Breast epithelium (tissue), 4 donors: ENCODE data around the gene UMPS. TPM values are rescaled to one million over a fixed set of nuclear protein-coding genes. Genes with fewer than 3 reads are reported as not detected.
"Not testable (repeated sequence)": the region's sequence is repeated elsewhere in the genome, so short reads cannot be mapped to it uniquely, and the experiment has no call there.

Experiments used
- DNase-seq, 2 donors: peaks; one replicate each; pipeline ENCODE4 v3.0.0-alpha.2; 2019; ENCODE audit warnings: low spot score in 2 of 2
- H3K27ac ChIP-seq, 2 donors: fragments of 200-600 bp; sonication (generic) in 1 of 2; one replicate each; pipeline ENCODE4 v1.5.1; 2016 to 2019; ENCODE audit warnings: mild to moderate bottlenecking in 1 of 2
- H3K27me3 ChIP-seq, 2 donors: fragments of 200-600 bp; sonication (generic) in 1 of 2; one replicate each; pipeline versions ENCODE4 v1.5.1 to v1.6.0; 2017 to 2019; ENCODE audit warnings: control low read depth in 1 of 2, mild to moderate bottlenecking in 1 of 2
- H3K36me3 ChIP-seq: fragments of 200-600 bp; one replicate; pipeline ENCODE4 v1.5.1; 2019
- H3K4me1 ChIP-seq, 2 donors: fragments of 200-600 bp; sonication (generic); one replicate each; pipeline ENCODE4 v1.5.1; 2016 to 2019; ENCODE audit warnings: control low read depth in 1 of 2
- H3K4me3 ChIP-seq, 3 donors: fragments of 200-600 bp; sonication (generic); 1 replicate in 2 of 3; 2 replicates in 1 of 3; pipeline ENCODE4 v1.5.1; 2016 to 2019; ENCODE audit warnings: mild to moderate bottlenecking in 3 of 3, moderate library complexity in 2 of 3
- H3K9me3 ChIP-seq, 2 donors: fragments of 200-600 bp; sonication (generic) in 1 of 2; one replicate each; pipeline ENCODE4 v1.5.1; 2016 to 2019; ENCODE audit warnings: control low read depth in 1 of 2
- CTCF ChIP-seq, 3 donors: fragments of 450-650 bp; IDR thresholded peaks; one replicate each; pipeline ENCODE4 v1.5.1; 2016 to 2017; ENCODE audit warnings: antibody characterized with exemption in 3 of 3, mild to moderate bottlenecking in 3 of 3, moderate library complexity in 3 of 3
- POLR2A ChIP-seq: fragments of 450-650 bp; IDR thresholded peaks from one replicate; pipeline ENCODE4 v1.6.1; 2016; ENCODE audit warnings: antibody characterized with exemption, mild to moderate bottlenecking, moderate library complexity
- POLR2AphosphoS5 ChIP-seq, 3 donors: sonication (generic); formaldehyde crosslinking; IDR thresholded peaks; one replicate each; pipeline ENCODE4 v1.6.1; 2017; ENCODE audit warnings: antibody characterized with exemption in 3 of 3
- intact Hi-C: fragments of 100-400 bp; cut with DNase I; formaldehyde crosslinking; loops from one replicate; pipeline ENCODE4 v1.15.1; 2023; ENCODE audit warnings: low total_unique reads
- total RNA-seq, 3 donors: library from RNA; depleted of rRNA; stranded (reverse); fragments of >200 nt; gene quantifications; one replicate each; pipeline ENCODE4 v1.1.0, GENCODE V29; 2016

UMPS gene
- total RNA-seq, 3 donors from 2014 or later, result 18.4 to 34.1 (median 28.0) TPM

GRCh38 chr3:124751501-124751900 is 21.2 kb downstream of the UMPS start:
- H3K27me3 ChIP-seq, result no peaks in the 10 kb centered on the region
- no peak overlapping the region for H3K4me3 ChIP-seq
- H3K27ac ChIP-seq, result no peak overlapping the region

GRCh38 chr3:124752051-124752450 is 21.8 kb downstream of the UMPS start:
- Histone ChIP-seq H3K36me3 (no peaks in the 10 kb centered on the region), H3K27me3 (no peaks in the 10 kb centered on the region)
- intact Hi-C loops, result no loop called here

More at GRCh38 chr3:124751501-124751900, 21.2 kb downstream of the UMPS start:
- intact Hi-C loops, result no loop called here
- DNase-seq, result no peak
- TF ChIP-seq POLR2A, result no peak
- TF ChIP-seq CTCF (IDR thresholded peaks at IDR 0.05), result no peak
- TF ChIP-seq POLR2AphosphoS5 (IDR thresholded peaks at IDR 0.05), result no peak
- Histone ChIP-seq H3K36me3 (no peaks in the 10 kb centered on the region), H3K4me1 (no peaks in the 10 kb centered on the region), H3K9me3 (no peaks in the 10 kb centered on the region)

GRCh38 chr3:124757926-124758325 is 27.7 kb downstream of the UMPS start:
- H3K9me3 ChIP-seq, DNase-seq, intact Hi-C loops, H3K36me3 ChIP-seq, H3K27ac ChIP-seq, H3K4me1 ChIP-seq, H3K27me3 ChIP-seq, H3K4me3 ChIP-seq: not testable (repeated sequence)

More at GRCh38 chr3:124752051-124752450, 21.8 kb downstream of the UMPS start:
- Histone ChIP-seq H3K27ac (no peak overlapping the region), H3K9me3 (no peaks in the 10 kb centered on the region), H3K4me1 (no peaks in the 10 kb centered on the region), H3K4me3 (no peak overlapping the region)
- DNase-seq, result no peak
- TF ChIP-seq POLR2AphosphoS5 (IDR thresholded peaks at IDR 0.05) (no peak), POLR2A (no peak), CTCF (IDR thresholded peaks at IDR 0.05) (no peak)

- Histone ChIP-seq H3K27me3 (no peaks in the 10 kb centered on the region), H3K36me3 (no peaks in the 10 kb centered on the region), H3K4me3 (no peak overlapping the region), H3K4me1 (peaks cover 0 to 4% of the 10 kb centered on the region in 2 donors), H3K9me3 (no peaks in the 10 kb centered on the region), H3K27ac (no peak overlapping the region)
- DNase-seq, result no peak
- intact Hi-C loops, result no loop called here
- TF ChIP-seq POLR2AphosphoS5 (IDR thresholded peaks at IDR 0.05), result no peak
- no peak for TF ChIP-seq POLR2A
- no peak for TF ChIP-seq CTCF (IDR thresholded peaks at IDR 0.05)
Measured at GRCh38 chr3:124758851-124759635, 28.8 kb downstream of the UMPS start.

- Histone ChIP-seq H3K4me1 (peaks cover 0 to 4% of the 10 kb centered on the region in 2 donors), H3K4me3 (no peak overlapping the region), H3K9me3 (no peaks in the 10 kb centered on the region), H3K27me3 (no peaks in the 10 kb centered on the region), H3K27ac (no peak overlapping the region), H3K36me3 (no peaks in the 10 kb centered on the region)
- DNase-seq, result no peak
- TF ChIP-seq POLR2A (no peak), CTCF (IDR thresholded peaks at IDR 0.05) (no peak), POLR2AphosphoS5 (IDR thresholded peaks at IDR 0.05) (no peak)
- intact Hi-C loops, result loop anchor here (5.0 kb wide), 2 partner anchors 142 to 677 kb away; no protein-coding TSS in a partner anchor
Measured at GRCh38 chr3:124759666-124760401, 29.6 kb downstream of the UMPS start.
